Gastroesophageal sphincter (tissue), 4 donors: ENCODE results near the gene SCARB1. TPM values are rescaled to one million over a fixed set of nuclear protein-coding genes. Genes with fewer than 3 reads are reported as not detected.

ENCODE experiments used
- ATAC-seq: fragments of 150-250 bp; one replicate; pipeline ENCODE4 v1.9.1; 2016; ENCODE audit warnings: mild to moderate bottlenecking, moderate library complexity
- H3K27ac ChIP-seq, 4 donors: fragments of 200-600 bp; sonication (generic) in 3 of 4; 1 replicate in 3 of 4; 2 replicates in 1 of 4; pipeline ENCODE4 v1.5.1; 2016 to 2019
- H3K27me3 ChIP-seq: fragments of 200-600 bp; sonication (generic); one replicate; pipeline ENCODE4 v1.5.1; 2019
- H3K36me3 ChIP-seq, 2 donors: fragments of 200-600 bp; sonication (generic); one replicate each; pipeline ENCODE4 v1.5.1; 2019; ENCODE audit warnings: control low read depth in 1 of 2
- H3K4me1 ChIP-seq, 3 donors: fragments of 200-600 bp; sonication (generic); 1 replicate in 2 of 3; 2 replicates in 1 of 3; pipeline ENCODE4 v1.5.1; 2016 to 2019; ENCODE audit warnings: control low read depth in 2 of 3
- H3K4me3 ChIP-seq, 2 donors: fragments of 200-600 bp; sonication (generic); one replicate each; pipeline ENCODE4 v1.5.1; 2019; ENCODE audit warnings: mild to moderate bottlenecking in 1 of 2, moderate library complexity in 1 of 2
- H3K9me3 ChIP-seq, 3 donors: fragments of 200-600 bp; sonication (generic); one replicate each; pipeline ENCODE4 v1.5.1; 2017 to 2019; ENCODE audit warnings: control low read depth in 2 of 3
- EP300 ChIP-seq: sonication (generic); formaldehyde crosslinking; IDR thresholded peaks from one replicate; pipeline ENCODE4 v1.6.1; 2017; ENCODE audit warnings: antibody characterized with exemption, mild to moderate bottlenecking
- POLR2A ChIP-seq, 2 donors: fragments of 450-650 bp; IDR thresholded peaks; one replicate each; pipeline ENCODE4 v1.6.1; 2017; ENCODE audit warnings: antibody characterized with exemption in 2 of 2, mild to moderate bottlenecking in 2 of 2, moderate library complexity in 1 of 2
- POLR2AphosphoS5 ChIP-seq: sonication (generic); formaldehyde crosslinking; IDR thresholded peaks from one replicate; pipeline ENCODE4 v1.6.1; 2017; ENCODE audit warnings: antibody characterized with exemption
- WGBS, 2 donors: methylation state at CpG; one replicate each; pipeline ENCODE4 v1.1.5; 2018; ENCODE audit warnings: low coverage in 1 of 2; 5-methylcytosine and 5-hydroxymethylcytosine counted together
- total RNA-seq, 4 donors: library from RNA; depleted of rRNA; stranded (reverse); fragments of >200 nt; gene quantifications; one replicate each; pipeline ENCODE4 v1.1.0, GENCODE V29; 2016
- TF ChIP-seq, protein P1 (sequence below), 4 experiments: fragments of 200-600 bp in 2 of 4; fragments of 450-650 bp in 2 of 4; sonication (generic) in 1 of 4; IDR thresholded peaks; one replicate each; pipeline ENCODE4 v1.5.1; 2017 to 2019; ENCODE audit warnings: antibody characterized with exemption in 4 of 4, mild to moderate bottlenecking in 2 of 4, moderate library complexity in 2 of 4

Gene SCARB1
- total RNA-seq, 4 donors from 2014 or later = 6.8 to 13.9 (median 11.5) TPM

DNA sequence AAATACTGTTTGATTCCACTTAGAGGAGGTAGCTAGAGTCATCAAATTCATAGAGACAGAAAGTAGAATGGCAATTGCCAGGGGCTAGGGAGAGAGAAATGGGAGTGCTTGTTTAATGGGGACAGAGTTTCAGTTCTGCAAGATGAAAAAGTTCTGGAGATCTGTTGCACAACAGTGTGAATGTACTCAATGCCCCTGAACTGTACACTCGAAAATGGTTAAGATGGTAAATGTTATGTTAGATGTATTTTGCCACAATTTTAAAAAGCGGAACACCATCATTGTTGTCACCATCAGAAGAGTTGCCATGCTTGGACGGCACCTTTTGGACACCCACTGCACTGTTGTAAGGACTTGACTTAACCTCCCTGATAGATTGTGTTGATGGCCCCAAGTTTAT lies 106.9 kb downstream of the SCARB1 start:
- no peak for ATAC-seq
- Histone ChIP-seq H3K4me3 (no peak overlapping the region), H3K36me3 (no peaks in the 10 kb centered on the region), H3K9me3 (no peaks in the 10 kb centered on the region), H3K27me3 (no peaks in the 10 kb centered on the region), H3K4me1 (peaks cover 17 to 86% (median 25%) of the 10 kb centered on the region in 3 donors), H3K27ac (peak overlapping the region; percentile 88 to 97 (median 94))
- TF ChIP-seq POLR2AphosphoS5 (no peak), POLR2A (IDR thresholded peaks at IDR 0.05) (no peak), EP300 (no peak)
- TF ChIP-seq, protein P1, sequence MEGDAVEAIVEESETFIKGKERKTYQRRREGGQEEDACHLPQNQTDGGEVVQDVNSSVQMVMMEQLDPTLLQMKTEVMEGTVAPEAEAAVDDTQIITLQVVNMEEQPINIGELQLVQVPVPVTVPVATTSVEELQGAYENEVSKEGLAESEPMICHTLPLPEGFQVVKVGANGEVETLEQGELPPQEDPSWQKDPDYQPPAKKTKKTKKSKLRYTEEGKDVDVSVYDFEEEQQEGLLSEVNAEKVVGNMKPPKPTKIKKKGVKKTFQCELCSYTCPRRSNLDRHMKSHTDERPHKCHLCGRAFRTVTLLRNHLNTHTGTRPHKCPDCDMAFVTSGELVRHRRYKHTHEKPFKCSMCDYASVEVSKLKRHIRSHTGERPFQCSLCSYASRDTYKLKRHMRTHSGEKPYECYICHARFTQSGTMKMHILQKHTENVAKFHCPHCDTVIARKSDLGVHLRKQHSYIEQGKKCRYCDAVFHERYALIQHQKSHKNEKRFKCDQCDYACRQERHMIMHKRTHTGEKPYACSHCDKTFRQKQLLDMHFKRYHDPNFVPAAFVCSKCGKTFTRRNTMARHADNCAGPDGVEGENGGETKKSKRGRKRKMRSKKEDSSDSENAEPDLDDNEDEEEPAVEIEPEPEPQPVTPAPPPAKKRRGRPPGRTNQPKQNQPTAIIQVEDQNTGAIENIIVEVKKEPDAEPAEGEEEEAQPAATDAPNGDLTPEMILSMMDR (IDR thresholded peaks at IDR 0.05) = no peak
- WGBS, 2 donors = 92 to 96% methylated on average over 3 of the region's 3 CpGs

DNA sequence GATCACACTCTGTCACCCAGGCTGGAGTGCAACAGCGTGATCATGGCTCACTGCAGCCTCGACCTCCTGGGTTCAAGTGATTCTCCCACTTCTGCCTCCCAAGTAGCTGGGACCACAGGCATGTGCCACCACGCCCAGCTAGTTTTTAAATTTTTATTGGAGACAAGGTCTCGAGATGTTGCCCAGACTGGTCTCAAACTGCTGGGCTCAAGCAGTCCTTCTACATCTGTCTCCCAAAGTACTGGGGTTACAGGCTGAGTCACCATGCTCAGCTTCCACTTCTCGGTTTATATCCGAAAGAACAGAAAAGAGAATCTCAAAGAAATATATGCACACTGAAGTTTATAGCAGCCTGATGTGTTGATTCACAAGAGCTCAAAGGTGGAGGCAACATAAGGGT lies 107.5 kb downstream of the SCARB1 start:
- 79% methylated on average over 2 of the region's 6 CpGs; no CpG with 5 or more reads in 1 of the 2 donors for WGBS, 2 donors
- H3K36me3 ChIP-seq = no peaks in the 10 kb centered on the region
- ATAC-seq = no peak
- peak overlapping the region; percentile 88 to 97 (median 94) for H3K27ac ChIP-seq
- TF ChIP-seq POLR2AphosphoS5 = no peak
- TF ChIP-seq, protein P1 (IDR thresholded peaks at IDR 0.05) = no peak
- no peak for TF ChIP-seq POLR2A (IDR thresholded peaks at IDR 0.05)
- no peak overlapping the region for H3K4me3 ChIP-seq
- no peaks in the 10 kb centered on the region for H3K27me3 ChIP-seq
- H3K4me1 ChIP-seq = peaks cover 17 to 86% (median 24%) of the 10 kb centered on the region in 3 donors
- H3K9me3 ChIP-seq = no peaks in the 10 kb centered on the region

DNA sequence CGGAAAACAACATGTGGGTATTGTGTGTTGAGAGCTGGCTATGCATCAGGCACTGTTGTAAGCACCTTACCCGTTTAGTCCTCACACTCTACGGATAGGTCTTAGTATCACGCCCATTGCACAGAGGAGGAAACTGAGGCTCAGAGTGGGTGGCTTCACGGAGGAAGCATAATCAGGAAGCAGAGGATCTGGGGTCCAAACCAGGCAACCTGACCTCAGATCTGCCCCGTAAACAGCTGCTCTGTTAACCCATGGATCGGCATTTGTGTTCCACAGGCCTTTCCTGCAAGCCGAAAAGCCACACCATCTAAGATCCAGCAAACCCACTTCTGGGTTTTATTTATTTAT lies 107.9 kb downstream of the SCARB1 start:
- peak overlapping the region; percentile 88 to 97 (median 94) for H3K27ac ChIP-seq
- 97 to 100% methylated on average over 1 to 4 of the region's 8 CpGs for WGBS, 2 donors
- H3K4me1 ChIP-seq = peaks cover 17 to 87% (median 24%) of the 10 kb centered on the region in 3 donors
- H3K9me3 ChIP-seq = no peaks in the 10 kb centered on the region
- no peak overlapping the region for H3K4me3 ChIP-seq
- no peaks in the 10 kb centered on the region for H3K36me3 ChIP-seq
- ATAC-seq = no peak
- TF ChIP-seq POLR2A (IDR thresholded peaks at IDR 0.05) (no peak), EP300 (no peak), POLR2AphosphoS5 (no peak)
- TF ChIP-seq, protein P1 (IDR thresholded peaks at IDR 0.05) = no peak
- no peaks in the 10 kb centered on the region for H3K27me3 ChIP-seq

DNA sequence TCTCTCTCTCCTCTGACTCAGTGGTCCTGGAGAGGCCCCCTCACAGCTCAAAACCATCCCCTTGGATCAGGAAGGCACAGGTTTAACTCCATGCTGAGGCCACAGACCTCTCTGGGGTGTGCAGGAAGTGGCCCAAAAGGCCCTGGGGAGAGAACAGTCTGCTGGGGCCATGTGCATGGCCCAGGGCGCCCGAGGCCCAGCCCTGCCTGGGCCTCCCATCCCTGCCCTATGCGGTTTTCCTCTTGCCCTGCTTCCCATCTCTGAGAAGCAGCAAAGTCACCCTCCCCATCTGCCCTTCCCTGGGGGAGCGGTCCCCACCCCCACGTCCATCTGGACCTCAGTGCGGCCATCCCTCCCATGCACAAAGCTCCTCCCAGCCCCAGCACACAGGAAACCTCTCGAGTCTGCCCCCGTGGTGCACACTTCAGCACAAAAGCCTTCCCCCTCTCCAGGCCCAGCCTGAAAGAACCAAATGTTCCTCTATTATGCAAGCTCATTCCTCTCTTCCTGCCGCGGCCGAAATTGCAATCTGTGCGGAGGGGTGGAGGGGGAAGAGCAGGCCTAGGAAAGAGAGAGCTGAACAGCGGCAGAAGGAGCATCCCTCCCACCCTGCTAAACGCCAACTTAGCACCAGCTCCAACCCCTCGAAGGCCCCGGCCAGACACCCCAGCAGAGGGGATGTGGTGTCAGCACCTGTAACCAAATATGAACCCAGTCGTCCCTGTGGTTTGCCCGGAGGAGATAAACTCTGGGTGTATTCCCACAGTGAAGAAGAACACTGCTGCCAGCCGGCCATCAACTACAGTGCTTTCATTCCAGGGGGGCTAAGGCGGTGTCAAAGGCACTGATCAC lies 108.5 kb downstream of the SCARB1 start:
- peak; percentile 96 for ATAC-seq
- no peak overlapping the region for H3K4me3 ChIP-seq
- H3K27ac ChIP-seq = peak overlapping the region; percentile 88 to 97 (median 94)
- TF ChIP-seq POLR2A (IDR thresholded peaks at IDR 0.05) = no peak
- TF ChIP-seq, protein P1 (IDR thresholded peaks at IDR 0.05) = no peak
- TF ChIP-seq POLR2AphosphoS5 = peak; percentile 97
- peak; percentile 43 for TF ChIP-seq EP300
- WGBS, 2 donors = 4% methylated on average over 4 of the region's 20 CpGs; no CpG with 5 or more reads in 1 of the 2 donors
- H3K27me3 ChIP-seq = no peaks in the 10 kb centered on the region
- peaks cover 17 to 87% (median 24%) of the 10 kb centered on the region in 3 donors for H3K4me1 ChIP-seq
- no peaks in the 10 kb centered on the region for H3K9me3 ChIP-seq
- H3K36me3 ChIP-seq = no peaks in the 10 kb centered on the region

DNA sequence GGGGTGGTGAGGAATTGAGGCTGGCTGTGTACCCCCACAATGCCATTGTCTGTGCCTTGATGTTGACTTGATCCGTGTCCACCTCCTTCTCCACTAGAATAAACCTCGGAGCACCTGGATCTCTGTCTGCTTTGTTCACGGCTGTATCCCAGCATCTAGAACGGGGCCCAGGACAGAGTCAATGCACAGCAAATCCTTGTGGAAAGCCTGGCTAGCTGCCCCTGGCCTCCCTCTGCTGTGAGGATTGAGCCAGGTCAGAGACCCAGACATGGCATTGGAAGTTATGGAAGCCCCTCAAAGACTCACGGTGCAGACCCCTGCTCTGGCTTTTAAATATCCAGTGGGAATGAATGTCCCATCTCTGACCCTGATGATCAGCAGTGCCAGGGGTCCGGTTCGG lies 109.2 kb downstream of the SCARB1 start:
- TF ChIP-seq, protein P1 (IDR thresholded peaks at IDR 0.05) = no peak
- no peak for TF ChIP-seq POLR2A (IDR thresholded peaks at IDR 0.05)
- no peaks in the 10 kb centered on the region for H3K36me3 ChIP-seq
- peaks cover 17 to 87% (median 24%) of the 10 kb centered on the region in 3 donors for H3K4me1 ChIP-seq
- no CpG with 5 or more reads among the region's 7 CpGs for WGBS, 2 donors
- H3K9me3 ChIP-seq = no peaks in the 10 kb centered on the region
- H3K4me3 ChIP-seq = no peak overlapping the region
- peak overlapping the region; percentile 88 to 97 (median 94) for H3K27ac ChIP-seq
- H3K27me3 ChIP-seq = no peaks in the 10 kb centered on the region
- ATAC-seq = no peak
